ENCODE data around the gene FAM9C. TPM values are rescaled to one million over a fixed set of nuclear protein-coding genes. Genes with fewer than 3 reads are reported as not detected.

The FAM9C gene
- total RNA-seq, 4 donors from 2014 or later, result 0.57 to 1.6 TPM; not detected in 2

- no peak for DNase-seq
- peak overlapping the region in 2 of 4 donors; percentile 28 to 35 for H3K27ac ChIP-seq
- no peaks in the 10 kb centered on the region for H3K4me1 ChIP-seq
- no peaks in the 10 kb centered on the region for H3K36me3 ChIP-seq
- H3K4me3 ChIP-seq, result no peak overlapping the region
- H3K27me3 ChIP-seq, result no peaks in the 10 kb centered on the region
- H3K9me3 ChIP-seq, result peaks cover 0 to 5% (median 0%) of the 10 kb centered on the region in 4 donors
- TF ChIP-seq, protein P1, sequence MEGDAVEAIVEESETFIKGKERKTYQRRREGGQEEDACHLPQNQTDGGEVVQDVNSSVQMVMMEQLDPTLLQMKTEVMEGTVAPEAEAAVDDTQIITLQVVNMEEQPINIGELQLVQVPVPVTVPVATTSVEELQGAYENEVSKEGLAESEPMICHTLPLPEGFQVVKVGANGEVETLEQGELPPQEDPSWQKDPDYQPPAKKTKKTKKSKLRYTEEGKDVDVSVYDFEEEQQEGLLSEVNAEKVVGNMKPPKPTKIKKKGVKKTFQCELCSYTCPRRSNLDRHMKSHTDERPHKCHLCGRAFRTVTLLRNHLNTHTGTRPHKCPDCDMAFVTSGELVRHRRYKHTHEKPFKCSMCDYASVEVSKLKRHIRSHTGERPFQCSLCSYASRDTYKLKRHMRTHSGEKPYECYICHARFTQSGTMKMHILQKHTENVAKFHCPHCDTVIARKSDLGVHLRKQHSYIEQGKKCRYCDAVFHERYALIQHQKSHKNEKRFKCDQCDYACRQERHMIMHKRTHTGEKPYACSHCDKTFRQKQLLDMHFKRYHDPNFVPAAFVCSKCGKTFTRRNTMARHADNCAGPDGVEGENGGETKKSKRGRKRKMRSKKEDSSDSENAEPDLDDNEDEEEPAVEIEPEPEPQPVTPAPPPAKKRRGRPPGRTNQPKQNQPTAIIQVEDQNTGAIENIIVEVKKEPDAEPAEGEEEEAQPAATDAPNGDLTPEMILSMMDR (IDR thresholded peaks at IDR 0.05), result no peak
- TF ChIP-seq POLR2A (IDR thresholded peaks at IDR 0.05), result no peak
Observed at GRCh38 chrX:13059637-13060499, 15.4 kb upstream of the FAM9C start.

DNA sequence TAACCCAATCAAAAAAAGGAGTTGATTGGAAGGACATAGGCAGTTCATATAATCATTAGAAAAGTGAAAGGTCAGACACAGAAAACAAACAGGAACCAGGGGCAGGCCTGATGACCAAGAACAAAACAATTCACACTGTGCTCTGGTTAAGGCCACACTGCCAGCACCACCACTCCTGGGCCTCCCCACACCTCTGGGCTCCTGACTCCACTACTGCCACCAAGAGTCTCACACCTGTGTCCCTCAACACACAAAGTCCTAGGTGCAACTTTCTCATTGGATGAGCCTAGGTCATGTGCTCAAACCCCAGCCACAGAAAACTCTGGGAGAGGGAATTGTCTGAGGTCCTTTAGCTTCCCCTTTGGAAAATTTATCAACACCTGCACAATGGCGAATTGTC, 11.1 kb upstream of the FAM9C start:
- Histone ChIP-seq H3K4me1 (no peaks in the 10 kb centered on the region), H3K9me3 (no peaks in the 10 kb centered on the region), H3K27me3 (no peaks in the 10 kb centered on the region), H3K4me3 (no peak overlapping the region), H3K36me3 (no peaks in the 10 kb centered on the region), H3K27ac (peak overlapping the region in 2 of 4 donors; percentile 20 to 45)
- TF ChIP-seq, protein P1 (IDR thresholded peaks at IDR 0.05), result no peak
- TF ChIP-seq POLR2A (IDR thresholded peaks at IDR 0.05), result peak in 1 of 2 donors; percentile 23
- peak in 1 of 3 donors; percentile 58 for DNase-seq

DNA sequence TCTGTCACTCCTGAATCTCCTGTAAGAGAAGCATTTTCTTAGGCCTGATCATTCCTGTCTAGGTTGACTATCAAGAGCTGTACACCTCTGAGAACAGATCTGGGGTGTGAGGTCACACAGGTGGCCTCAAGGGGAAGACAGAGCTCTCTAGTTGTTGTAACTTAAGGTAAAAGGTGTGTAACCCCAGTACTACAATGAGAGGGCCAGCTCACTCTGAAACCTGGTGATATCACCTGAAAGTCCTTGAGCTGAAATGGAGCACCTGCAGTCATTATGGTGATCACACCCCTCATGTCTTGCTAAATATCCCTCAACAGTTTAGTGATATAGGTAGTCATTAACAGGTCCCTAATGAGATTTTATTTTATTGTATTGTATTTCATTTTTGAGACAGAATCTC, 8.8 kb upstream of the FAM9C start:
- Histone ChIP-seq H3K27me3 (no peaks in the 10 kb centered on the region), H3K9me3 (no peaks in the 10 kb centered on the region), H3K4me3 (no peak overlapping the region), H3K27ac (no peak overlapping the region), H3K4me1 (no peaks in the 10 kb centered on the region), H3K36me3 (no peaks in the 10 kb centered on the region)
- DNase-seq, result no peak
- TF ChIP-seq, protein P1 (IDR thresholded peaks at IDR 0.05), result no peak
- no peak for TF ChIP-seq POLR2A (IDR thresholded peaks at IDR 0.05)

GRCh38 chrX:13051529-13052172, 7.2 kb upstream of the FAM9C start:
- Histone ChIP-seq H3K27ac (peak overlapping the region in 1 of 4 donors; percentile 11), H3K27me3 (no peaks in the 10 kb centered on the region)
- no peak for DNase-seq

DNA sequence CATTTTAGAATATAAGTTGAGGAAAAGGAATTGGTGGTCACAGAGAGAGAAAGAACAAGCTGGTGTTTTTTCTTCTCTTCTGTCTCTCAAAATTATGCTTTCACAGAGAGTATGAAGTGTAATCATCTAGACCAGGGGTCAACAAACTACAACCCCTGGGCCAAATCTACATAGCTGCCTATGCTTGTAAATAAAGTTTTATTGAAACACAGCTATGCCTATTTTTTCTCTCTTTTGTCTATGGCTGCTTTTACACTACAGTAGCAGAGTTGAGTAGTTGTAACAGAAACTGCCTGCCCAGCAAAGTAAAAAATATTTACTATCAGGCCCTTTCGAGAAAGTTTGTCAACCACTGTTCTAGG, 6.7 kb upstream of the FAM9C start:
- Histone ChIP-seq H3K4me3 (no peak overlapping the region), H3K4me1 (no peaks in the 10 kb centered on the region), H3K27me3 (no peaks in the 10 kb centered on the region), H3K27ac (peak overlapping the region in 1 of 4 donors; percentile 26), H3K36me3 (no peaks in the 10 kb centered on the region), H3K9me3 (no peaks in the 10 kb centered on the region)
- TF ChIP-seq, protein P1 (IDR thresholded peaks at IDR 0.05), result no peak
- no peak for TF ChIP-seq POLR2A (IDR thresholded peaks at IDR 0.05)
- DNase-seq, result no peak

More at GRCh38 chrX:13051529-13052172, 7.2 kb upstream of the FAM9C start:
- Histone ChIP-seq H3K4me1 (no peaks in the 10 kb centered on the region), H3K36me3 (no peaks in the 10 kb centered on the region), H3K9me3 (no peaks in the 10 kb centered on the region), H3K4me3 (no peak overlapping the region)
- TF ChIP-seq, protein P1 (IDR thresholded peaks at IDR 0.05), result no peak
- TF ChIP-seq POLR2A (IDR thresholded peaks at IDR 0.05), result no peak

Measured in Peyer's patch (tissue), 4 donors.